ENCODE data around the gene B3GNT3. TPM values are rescaled to one million over a fixed set of nuclear protein-coding genes. Genes with fewer than 3 reads are reported as not detected.

The B3GNT3 gene
- total and polyA plus RNA-seq, 2 of the 13 experiments (the other 11 are each of a cell fraction or from before 2014, with no cell fraction given): 0.86 to 4.0 TPM

DNA sequence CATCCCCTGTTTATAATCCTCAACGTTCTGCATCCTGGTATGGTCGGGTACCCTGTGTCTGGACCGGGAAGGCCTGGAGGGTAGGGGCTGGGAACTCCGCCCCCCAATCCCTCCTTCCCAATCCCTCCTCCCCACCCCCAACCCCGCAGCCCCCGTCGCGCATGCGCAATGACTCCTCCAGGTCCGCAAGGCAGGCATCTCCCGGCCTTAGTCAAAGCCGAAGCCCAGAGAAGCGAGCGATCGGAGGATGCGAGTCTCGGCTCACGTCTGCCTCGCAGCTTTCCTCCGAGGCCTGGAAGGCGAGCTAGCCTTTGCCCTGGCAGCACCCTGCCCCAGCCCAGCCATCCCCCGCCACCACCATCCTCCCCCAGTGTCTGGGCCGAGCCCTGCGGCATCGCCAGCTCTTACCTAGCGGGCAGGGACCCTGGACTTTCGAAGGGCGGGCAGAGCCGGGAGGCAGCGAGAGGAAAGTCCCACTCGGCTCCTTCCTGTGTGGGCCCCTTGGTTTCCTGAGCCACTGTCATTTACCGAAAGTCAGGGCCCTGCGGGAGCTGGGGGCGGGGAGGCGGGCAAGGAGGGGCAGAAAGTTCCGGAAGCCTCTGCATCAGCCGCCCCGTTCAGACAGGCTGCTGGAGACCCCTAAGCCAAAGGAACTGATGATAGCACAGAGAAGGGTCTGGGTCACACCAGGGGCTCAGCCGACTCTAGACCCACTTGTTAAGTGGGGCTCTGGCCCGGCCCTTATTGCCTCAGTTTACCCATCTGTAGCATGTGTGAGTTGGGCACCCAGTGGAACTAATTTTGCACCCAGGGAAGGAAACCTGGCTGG is 52.8 kb downstream of the B3GNT3 start, which contains the start of gene JAK3 (continued):
- TF ChIP-seq GATA4 (IDR thresholded peaks at IDR 0.05; ENCODE audit: borderline replicate concordance, low read depth) (no peak), SNAPC2 (CRISPR knock-in tag; IDR thresholded peaks at IDR 0.05) (no peak), TBX3 (IDR thresholded peaks at IDR 0.05; ENCODE audit: borderline replicate concordance) (no peak), DNMT3B (CRISPR knock-in tag; conservative IDR thresholded peaks at IDR 0.05) (no peak), ONECUT2 (CRISPR knock-in tag; IDR thresholded peaks at IDR 0.05) (no peak), MAFK (conservative IDR thresholded peaks at IDR 0.05 in 1 of 2, IDR thresholded peaks at IDR 0.05 in 1 of 2; ENCODE audit: low read length in 2 of 2) (no peak), MTF2 (CRISPR knock-in tag; IDR thresholded peaks at IDR 0.05; ENCODE audit: borderline replicate concordance) (no peak), HDAC2 (CRISPR knock-in tag; IDR thresholded peaks at IDR 0.05) (no peak), ZFP37 (CRISPR knock-in tag; IDR thresholded peaks at IDR 0.05; ENCODE audit: borderline replicate concordance) (no peak; the same call in 1 of the 2 replicates), ZNF326 (CRISPR knock-in tag; IDR thresholded peaks at IDR 0.05; ENCODE audit: borderline replicate concordance) (no peak), ZNF432 (CRISPR knock-in tag; IDR thresholded peaks at IDR 0.05; ENCODE audit: borderline replicate concordance) (no peak), EP300 (IDR thresholded peaks at IDR 0.05; ENCODE audit: low read depth in 2 of 2, low read length in 2 of 2) (0 out of 4 replicates have a peak, but pooled peaks of 1 of the 2 experiments have one; percentile 48), EP300 (CRISPR knock-in tag; IDR thresholded peaks at IDR 0.05; ENCODE audit: borderline replicate concordance) (peak; percentile 65; the same call in 1 of the 2 replicates), IRX3 (CRISPR knock-in tag; IDR thresholded peaks at IDR 0.05; ENCODE audit: borderline replicate concordance, low read depth) (no peak)
- TF ChIP-seq, protein P1, sequence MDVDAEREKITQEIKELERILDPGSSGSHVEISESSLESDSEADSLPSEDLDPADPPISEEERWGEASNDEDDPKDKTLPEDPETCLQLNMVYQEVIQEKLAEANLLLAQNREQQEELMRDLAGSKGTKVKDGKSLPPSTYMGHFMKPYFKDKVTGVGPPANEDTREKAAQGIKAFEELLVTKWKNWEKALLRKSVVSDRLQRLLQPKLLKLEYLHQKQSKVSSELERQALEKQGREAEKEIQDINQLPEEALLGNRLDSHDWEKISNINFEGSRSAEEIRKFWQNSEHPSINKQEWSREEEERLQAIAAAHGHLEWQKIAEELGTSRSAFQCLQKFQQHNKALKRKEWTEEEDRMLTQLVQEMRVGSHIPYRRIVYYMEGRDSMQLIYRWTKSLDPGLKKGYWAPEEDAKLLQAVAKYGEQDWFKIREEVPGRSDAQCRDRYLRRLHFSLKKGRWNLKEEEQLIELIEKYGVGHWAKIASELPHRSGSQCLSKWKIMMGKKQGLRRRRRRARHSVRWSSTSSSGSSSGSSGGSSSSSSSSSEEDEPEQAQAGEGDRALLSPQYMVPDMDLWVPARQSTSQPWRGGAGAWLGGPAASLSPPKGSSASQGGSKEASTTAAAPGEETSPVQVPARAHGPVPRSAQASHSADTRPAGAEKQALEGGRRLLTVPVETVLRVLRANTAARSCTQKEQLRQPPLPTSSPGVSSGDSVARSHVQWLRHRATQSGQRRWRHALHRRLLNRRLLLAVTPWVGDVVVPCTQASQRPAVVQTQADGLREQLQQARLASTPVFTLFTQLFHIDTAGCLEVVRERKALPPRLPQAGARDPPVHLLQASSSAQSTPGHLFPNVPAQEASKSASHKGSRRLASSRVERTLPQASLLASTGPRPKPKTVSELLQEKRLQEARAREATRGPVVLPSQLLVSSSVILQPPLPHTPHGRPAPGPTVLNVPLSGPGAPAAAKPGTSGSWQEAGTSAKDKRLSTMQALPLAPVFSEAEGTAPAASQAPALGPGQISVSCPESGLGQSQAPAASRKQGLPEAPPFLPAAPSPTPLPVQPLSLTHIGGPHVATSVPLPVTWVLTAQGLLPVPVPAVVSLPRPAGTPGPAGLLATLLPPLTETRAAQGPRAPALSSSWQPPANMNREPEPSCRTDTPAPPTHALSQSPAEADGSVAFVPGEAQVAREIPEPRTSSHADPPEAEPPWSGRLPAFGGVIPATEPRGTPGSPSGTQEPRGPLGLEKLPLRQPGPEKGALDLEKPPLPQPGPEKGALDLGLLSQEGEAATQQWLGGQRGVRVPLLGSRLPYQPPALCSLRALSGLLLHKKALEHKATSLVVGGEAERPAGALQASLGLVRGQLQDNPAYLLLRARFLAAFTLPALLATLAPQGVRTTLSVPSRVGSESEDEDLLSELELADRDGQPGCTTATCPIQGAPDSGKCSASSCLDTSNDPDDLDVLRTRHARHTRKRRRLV (CRISPR knock-in tag; IDR thresholded peaks at IDR 0.05): no peak
- TF ChIP-seq, protein P2, sequence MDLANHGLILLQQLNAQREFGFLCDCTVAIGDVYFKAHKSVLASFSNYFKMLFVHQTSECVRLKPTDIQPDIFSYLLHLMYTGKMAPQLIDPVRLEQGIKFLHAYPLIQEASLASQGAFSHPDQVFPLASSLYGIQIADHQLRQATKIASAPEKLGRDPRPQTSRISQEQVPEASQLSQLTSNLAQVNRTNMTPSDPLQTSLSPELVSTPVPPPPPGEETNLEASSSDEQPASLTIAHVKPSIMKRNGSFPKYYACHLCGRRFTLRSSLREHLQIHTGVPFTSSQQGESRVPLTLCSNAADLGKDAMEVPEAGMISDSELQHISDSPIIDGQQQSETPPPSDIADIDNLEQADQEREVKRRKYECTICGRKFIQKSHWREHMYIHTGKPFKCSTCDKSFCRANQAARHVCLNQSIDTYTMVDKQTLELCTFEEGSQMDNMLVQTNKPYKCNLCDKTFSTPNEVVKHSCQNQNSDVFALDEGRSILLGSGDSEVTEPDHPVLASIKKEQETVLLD (CRISPR knock-in tag; IDR thresholded peaks at IDR 0.05; ENCODE audit: low read depth): no peak
- TF ChIP-seq, protein P3, sequence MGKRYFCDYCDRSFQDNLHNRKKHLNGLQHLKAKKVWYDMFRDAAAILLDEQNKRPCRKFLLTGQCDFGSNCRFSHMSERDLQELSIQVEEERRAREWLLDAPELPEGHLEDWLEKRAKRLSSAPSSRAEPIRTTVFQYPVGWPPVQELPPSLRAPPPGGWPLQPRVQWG (CRISPR knock-in tag; IDR thresholded peaks at IDR 0.05; ENCODE audit: borderline replicate concordance, low read depth): no peak
- TF ChIP-seq, protein P4, sequence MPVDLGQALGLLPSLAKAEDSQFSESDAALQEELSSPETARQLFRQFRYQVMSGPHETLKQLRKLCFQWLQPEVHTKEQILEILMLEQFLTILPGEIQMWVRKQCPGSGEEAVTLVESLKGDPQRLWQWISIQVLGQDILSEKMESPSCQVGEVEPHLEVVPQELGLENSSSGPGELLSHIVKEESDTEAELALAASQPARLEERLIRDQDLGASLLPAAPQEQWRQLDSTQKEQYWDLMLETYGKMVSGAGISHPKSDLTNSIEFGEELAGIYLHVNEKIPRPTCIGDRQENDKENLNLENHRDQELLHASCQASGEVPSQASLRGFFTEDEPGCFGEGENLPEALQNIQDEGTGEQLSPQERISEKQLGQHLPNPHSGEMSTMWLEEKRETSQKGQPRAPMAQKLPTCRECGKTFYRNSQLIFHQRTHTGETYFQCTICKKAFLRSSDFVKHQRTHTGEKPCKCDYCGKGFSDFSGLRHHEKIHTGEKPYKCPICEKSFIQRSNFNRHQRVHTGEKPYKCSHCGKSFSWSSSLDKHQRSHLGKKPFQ (CRISPR knock-in tag; IDR thresholded peaks at IDR 0.05; ENCODE audit: insufficient replicate concordance): no peak

Measured in HepG2 (cell line).